Inflammatory macrophage treated with lipopolysaccharide for 4 hours (primary cell): ENCODE data around the gene CDK16.
"Not testable (repeated sequence)": the region's sequence is repeated elsewhere in the genome, so short reads cannot be mapped to it uniquely, and the experiment has no call there.

Source experiments
- DNase-seq: peaks from one replicate; pipeline ENCODE4 v3.0.0-alpha.2; 2020

Gene CDK16

DNA sequence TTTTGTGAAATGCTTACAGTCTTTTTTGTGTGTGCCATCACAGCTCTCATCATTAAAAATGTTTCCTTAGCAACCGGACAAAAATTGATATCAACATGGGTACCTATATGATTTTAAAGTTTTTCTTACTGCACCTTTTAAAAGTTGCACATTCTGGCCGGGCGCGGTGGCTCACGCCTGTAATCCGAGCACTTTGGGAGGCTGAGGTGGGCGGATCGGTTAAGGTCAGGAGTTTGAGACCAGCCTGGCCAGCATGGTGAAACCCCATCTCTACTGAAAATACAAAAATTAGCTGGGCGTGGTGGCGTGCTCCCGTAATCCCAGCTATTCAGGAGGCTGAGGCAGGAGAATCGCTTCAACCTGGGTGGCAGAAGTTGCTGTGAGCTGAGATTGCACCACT lies 39.1 kb downstream of the CDK16 start:
- not testable (repeated sequence) for DNase-seq

DNA sequence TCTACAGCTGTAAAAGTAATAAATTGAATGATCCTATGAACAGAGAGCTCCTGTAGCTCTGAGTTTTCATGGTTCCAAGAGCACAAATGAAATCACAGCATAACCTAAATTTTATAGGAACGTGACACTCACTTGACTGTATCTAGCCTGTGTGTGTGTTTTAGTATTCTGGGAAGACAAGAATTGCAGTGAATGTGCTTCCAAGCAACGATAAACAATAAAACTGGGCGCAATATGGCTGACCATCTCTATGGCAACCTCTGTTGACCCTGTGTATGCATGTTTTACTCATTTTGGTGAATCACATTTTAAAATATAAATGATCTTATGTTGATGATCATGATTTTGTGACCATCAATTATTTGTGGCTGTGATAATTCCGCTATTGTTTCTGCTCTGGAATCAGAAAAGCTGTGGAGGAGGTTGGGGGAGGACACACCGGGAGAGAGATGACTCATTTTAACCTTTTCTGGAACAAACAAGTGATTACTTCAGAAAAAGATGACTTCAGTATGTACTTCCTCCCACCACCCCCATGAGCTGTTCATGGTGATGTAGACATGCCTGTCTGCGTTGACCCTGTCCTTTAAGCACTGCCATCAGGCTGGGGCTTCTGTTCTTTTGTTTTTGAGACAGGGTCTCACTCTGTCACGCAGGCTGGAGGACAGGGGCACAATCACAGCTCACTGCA lies 46.1 kb downstream of the CDK16 start:
- peak; percentile 79 for DNase-seq

DNA sequence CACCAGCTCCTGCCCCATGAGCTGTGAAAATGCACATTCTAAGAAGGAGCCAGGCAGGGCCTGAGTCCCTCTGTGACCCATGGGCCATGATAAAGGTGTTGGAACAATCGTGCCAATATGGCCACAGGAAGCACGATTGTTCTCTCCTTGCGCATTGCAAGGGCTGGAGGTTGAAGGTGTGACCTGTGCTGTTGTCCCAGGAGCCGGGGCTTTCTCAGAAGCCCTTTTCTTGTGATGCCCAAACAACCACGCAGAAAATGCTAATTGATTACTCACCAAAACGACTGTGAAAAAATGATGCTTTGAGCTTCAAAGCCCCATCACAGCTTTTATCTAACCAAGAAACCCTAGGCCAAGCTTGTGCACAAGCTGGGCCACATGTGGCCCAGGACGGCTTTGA lies 48.2 kb downstream of the CDK16 start:
- DNase-seq = no peak

DNA sequence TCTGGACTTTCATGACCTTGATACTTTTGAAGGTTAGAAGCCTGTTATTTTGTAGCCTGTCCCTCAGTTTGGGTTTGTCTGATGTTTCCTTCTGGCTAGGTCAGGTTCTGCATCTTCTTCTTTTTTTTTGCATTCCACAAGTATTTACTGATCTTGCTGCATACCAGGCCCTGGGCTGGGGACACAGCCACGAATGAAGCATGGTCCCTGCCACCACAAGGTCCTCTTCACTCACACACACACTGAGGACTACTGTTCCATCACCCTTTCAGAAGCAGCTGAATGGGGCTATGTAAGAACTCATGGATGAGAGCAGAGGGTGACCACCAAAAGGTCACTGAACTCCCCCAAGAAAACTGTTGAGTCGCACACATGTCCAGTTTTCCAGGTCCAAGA lies 53.5 kb downstream of the CDK16 start:
- DNase-seq = no peak

DNA sequence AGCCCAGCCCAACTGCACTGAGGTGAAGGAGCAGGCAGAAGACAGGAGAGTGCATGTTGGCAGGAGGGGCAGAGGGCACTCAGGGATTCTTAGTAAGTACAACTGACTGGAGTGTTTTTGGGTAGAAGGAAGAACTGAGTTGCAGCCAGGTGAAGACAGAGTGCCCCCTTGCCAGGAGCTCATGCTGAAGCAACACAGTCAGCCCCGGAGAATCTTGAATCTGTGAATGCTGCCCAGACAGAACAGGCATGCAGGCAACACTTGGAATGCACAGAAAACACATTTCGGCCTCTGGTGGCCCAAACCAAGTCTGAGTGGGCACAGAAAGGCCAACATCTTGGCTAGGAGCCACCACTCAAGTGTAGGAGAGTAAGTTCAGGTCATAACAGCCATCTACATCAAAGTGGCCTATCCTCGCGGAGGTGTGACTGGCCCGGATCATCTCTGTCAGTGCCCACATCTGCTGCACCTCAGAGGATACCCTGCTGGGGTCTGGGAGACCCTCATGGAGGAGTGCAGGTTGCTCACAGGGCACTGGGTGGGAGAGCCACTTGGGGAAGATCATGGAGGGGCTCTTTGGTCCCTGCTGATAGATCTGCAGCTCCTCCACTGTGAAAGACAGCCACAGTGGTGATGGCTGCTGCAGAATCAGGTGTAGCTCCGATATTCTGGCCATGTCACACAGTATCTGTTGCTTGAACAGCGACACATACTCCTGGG lies 54.7 kb downstream of the CDK16 start:
- no peak for DNase-seq

DNA sequence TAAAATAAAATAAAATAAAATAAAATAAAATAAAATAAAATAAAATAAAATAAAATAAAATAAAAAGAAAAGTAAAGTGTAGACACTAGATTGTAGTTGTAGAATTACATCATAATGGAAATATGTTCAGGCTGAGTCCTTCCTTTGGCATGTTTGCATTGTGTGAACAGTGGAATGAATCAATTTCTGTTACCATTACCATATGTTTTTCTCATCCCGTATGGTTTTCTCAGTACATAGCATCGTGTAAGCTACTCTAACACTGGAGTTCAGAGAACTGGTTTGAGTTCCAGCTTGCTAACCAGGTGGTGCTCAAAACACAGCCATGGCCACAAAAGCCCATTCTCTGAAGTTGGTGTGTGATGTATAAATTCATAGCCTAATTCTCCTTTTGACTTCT lies 60.2 kb downstream of the CDK16 start:
- DNase-seq = no peak
